GM21423 (cell line): ENCODE data around the gene AARS2.
"Not testable (repeated sequence)": the region's sequence is repeated elsewhere in the genome, so short reads cannot be mapped to it uniquely, and the experiment has no call there.

Experiments
- ATAC-seq: cut with Tn5 transposase; IDR thresholded peaks from one replicate; pipeline ENCODE4 v1.9.1; 2021; ENCODE audit warnings: mild to moderate bottlenecking, moderate library complexity; ENCODE audit not compliant: unreplicated experiment

AARS2 gene

DNA sequence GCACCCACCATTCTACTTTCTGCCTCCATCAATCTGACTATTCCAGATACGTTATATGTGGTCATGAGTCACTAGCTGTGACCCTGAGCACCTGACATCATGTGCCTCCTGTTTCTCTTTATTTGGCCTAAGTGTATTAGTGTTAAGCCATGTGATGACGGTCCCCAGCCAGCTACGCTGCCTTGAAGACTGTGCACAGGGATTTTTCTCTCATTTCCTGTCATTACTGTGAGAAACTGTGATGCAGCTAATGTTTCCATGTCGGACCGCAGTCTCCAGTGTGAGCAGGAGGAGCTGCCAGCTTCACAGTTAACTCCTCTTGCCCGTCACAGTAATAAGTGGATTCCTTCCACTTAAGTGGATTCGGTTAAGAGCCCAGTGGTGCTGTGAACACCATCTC lies 19.4 kb upstream of the AARS2 start:
- no peak for ATAC-seq

DNA sequence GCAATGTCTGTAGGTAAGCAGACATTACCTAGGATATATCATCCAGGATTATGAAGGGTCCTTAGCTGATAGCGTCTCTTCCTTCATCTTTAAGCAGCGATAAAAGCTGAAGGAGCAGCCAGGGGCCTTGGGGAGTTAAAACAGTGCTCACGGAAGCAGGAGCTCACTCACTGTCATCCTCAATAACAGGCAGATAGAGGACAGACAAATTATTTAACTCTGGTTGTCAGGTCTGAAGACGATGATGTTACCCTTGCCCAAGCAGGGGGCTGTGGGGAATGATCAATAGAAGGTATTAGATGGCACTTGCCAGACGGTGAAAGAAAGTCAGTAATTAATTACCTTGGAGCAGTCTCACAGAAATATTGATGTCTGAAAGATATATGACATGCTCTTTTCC lies 16.7 kb upstream of the AARS2 start:
- ATAC-seq, result no peak

DNA sequence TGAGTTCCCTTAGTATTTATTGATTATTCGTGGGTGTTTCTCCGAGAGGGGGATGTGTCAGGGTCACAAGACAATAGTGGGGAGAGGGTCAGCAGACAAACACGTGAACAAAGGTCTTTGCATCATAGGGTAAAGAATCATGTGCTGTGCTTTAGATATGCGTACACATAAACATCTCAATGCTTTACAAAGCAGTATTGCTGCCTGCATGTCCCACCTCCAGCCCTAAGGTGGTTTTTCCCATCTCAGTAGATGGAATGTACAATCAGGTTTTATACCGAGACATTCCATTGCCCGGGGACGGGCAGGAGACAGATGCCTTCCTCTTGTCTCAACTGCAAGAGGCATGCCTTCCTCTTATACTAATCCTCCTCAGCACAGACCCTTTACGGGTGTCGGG lies 15.1 kb upstream of the AARS2 start:
- ATAC-seq, result not testable (repeated sequence)

DNA sequence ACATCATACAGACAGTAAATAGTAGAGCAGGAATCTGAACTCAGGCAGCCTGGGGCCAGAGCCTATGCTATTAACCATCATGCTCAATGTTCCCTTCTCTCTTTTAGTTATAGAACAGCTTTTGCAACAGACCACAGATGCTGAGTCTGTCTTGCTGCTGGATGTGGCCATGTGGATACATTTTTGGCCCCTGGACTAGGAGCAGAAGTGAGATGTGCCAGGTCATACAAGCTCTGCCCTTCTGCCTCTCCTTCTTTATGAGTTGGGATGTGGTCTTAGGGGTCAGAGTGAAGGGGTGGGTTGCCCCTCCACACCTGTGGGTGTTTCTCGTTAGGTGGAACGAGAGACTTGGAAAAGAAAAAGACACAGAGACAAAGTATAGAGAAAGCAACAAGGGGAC lies 14.6 kb upstream of the AARS2 start:
- ATAC-seq, result no peak

DNA sequence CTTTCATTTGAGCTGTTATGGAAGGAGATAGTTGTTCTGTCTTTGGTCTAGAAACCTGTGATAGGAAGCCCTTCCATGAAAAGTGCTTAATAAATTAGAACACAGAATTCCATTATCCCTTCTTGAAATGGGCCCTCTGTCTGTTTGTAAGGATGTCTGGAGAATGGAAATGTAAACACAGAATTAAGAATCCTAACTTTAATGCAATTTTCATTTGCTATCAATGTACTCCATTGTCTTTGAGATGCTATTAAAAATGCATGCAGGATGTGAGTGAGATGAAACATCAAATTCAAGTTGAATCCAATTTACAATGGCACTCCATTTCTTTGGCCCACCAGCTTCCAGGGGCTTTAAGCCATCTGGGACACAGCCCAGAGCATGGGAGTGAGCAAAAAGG lies 13.9 kb upstream of the AARS2 start:
- ATAC-seq, result no peak

DNA sequence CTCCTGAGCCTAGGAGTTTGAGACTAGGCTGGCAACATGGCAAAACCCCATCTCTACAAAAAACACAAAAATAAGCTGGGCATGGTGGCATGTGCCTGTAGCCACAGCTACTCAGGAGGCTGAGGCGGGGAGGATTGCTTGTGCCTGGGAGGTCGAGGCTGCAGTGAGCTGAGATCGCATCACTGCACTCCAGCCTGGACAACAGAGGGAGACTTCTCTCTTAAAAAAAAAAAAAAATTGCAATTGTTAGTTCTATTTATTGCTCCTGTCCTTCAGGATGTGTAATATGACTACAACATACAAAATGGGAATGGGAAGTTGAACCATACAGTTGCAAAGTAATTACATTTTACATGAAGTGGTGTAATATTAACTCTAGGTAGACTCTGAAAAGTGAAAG lies 8.1 kb upstream of the AARS2 start:
- no peak for ATAC-seq

DNA sequence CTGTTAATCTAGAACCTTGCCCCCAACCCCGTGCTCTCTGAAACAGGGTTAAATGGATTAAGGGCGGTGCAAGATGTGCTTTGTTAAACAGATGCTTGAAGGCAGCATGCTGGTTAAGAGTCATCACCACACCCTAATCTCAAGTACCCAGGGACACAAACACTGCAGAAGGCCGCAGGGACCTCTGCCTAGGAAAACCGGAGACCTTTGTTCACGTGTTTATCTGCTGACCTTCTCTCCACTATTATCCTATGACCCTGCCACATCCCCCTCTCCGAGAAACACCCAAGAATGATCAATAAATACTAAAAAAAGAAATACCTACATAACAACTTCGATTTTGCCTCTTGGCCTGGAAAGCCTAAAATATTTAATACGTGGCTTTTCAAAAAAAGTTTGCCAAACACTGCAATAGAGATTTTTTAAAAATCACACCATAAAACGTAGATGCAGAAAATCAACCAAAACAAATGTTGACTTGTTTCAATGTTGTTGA lies 4.0 kb upstream of the AARS2 start:
- not testable (repeated sequence) for ATAC-seq

DNA sequence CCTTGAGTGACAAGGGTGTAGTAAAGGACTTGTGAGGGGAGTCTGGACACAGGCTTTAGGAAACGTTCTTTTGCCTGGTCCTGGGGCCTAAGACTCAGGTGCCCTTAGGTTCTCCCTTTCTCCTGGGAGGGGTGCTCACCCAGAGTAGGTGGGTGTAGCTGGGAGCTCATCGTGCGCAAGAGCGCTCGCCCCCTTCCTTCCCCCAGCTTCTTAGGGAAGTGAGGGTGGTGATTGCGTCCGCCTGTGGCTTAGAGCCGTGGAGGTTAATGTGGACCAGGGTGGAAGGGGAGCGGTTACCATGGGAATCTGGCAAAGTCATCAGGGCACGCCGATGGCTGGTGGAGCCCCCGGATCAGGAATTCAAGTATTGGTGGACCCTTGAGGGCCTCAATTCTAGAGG lies 3.3 kb upstream of the AARS2 start:
- no peak for ATAC-seq

DNA sequence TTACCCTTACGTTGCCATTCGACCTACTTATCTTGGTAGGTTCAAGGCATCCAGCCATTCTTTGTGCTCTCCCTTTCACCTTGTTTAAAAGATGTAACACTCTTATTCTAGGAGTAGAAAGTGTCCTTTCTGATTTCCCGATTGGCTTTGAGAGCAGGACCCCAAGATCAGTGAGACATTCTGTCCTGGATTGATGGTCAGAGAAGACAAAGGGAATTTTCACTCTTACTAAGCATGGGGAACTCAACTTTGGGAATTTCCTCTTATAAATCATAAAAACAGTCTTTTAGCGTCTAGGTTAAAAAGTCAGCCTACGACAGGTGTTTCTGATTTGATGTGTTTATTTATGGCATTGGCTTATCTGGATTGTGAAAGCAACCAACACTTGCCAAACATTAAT lies 2.8 kb upstream of the AARS2 start:
- no peak for ATAC-seq

DNA sequence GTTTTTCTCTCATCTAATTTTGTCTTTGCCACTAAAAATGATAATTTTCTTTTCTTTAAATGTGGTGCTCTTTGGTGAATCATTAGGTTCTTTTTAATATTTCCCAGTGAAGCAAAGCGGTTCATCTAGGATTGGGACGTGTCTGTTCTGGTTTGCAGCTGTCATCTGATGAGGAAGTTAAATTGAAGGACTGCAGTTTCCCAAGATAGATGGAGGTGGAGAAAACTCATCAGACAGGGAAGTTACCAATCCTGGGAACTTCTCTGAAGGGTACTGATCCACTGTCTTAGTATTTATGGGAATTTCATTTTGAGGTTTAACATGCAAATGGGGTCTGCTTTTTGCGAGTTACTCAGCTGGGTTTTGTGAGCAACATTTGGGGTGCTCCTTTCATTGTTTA lies 2.4 kb upstream of the AARS2 start:
- no peak for ATAC-seq

DNA sequence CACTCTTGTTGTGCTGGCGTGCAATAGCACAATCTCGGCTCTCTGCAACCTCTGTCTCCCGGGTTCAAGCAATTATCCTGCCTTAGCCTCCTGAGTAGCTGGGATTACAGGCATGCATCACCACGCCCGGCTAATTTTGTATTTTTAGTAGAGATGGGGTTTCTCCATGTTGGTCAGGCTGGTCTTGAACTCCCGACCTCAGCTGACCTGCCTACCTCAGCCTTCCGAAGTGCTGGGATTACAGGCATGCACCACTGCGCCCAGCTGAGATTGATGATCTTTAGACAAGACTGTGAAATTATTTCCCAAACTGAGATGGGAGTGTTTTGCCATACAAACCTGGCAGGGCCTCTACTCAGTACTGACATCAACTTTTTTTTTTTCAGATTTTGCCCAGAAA lies 1.5 kb upstream of the AARS2 start:
- not testable (repeated sequence) for ATAC-seq

DNA sequence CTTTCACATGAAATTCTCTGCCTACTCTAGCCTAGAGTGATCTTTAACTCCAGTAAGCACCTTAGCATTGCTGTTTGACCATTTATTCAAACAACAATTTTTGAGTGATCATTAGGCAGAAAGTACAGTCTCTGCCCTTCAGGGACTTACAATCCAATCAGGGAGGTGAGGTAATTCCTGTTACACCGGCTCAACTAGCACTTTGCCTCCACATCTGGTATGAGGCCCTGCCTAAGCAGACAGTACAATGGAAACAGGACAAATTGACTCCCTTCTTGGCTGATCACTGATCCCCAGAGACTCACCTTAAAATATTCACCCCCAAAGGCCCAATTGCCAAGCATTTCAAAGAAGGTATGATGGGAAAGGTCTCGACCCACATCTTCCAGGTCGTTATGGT lies 1.4 kb downstream of the AARS2 start:
- no peak for ATAC-seq

DNA sequence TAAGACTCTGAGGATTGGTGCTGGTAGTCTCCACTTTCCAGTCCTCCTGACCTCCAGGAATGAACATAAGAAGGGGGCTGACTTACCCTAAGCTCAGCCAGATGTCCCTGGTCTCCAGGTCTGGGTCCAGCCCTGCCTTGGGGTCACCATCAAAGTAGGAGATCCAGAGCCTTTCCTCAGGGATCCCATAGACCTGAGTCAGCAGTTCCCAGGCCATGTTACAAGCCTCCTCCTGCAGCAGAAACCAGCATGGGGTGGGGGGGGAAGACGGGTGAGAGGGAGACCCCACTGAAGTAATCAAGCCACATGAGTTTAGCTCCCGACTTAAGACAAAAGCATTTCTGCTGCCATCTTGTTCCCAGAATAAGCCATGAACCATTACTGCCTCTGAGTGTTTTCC lies 1.8 kb downstream of the AARS2 start:
- no peak for ATAC-seq

DNA sequence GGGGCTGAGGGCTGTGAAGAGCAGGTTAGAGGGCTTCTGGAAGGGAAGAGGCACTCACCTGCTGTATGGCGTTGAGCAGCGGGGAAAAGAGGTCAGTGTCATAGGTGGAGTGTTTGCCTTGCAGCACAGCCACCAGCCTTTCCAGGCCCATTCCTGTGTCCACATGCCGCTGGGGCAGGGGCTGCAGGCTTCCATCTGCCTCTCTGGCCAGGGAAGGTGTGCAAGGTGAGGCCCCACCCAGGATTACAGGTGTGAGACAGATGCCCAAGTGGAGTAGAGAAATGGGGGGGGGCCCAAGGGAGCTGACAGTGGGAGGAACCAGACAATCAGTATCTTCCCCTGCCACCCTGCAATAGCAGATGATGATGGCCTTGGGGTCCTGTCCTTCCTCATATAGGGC lies 2.9 kb downstream of the AARS2 start:
- no peak for ATAC-seq

DNA sequence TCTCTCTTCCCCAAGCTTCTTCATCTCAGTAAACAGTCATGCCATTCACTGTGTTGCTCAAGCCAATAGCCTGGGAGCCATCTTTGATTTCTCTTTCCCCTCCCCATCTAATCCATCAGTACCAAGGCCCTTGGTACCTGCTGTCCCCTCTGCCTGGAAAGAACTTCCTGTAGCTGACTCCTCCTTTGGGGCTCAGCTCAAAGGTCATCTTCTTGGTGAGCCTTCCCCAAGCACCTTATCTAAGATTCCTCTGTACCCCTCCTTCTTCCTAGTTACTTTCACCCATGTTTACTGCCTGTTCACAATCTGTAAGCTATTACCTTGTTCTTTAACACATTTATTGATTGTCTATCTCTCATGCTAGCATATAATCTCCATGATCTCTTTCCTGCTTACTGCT lies 3.5 kb downstream of the AARS2 start:
- no peak for ATAC-seq

DNA sequence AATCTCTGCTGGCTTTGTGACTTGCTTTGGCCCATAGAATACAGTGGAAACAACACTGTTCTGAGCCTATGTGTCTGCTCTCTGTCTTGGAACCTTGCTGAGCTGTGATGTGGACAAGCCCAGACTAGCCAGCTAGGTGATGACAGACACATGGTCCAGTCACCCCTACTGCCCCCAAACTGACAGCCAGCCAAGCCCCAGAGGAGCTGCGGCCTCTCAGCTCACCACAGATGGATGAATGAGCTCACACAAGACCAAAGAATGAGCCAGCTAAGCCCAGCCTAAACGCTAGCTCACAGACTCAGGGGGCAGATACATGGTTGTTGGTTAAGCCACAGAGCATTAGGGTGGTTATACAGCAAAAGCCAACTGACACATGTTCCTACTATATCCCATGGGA lies 4.1 kb downstream of the AARS2 start:
- no peak for ATAC-seq

DNA sequence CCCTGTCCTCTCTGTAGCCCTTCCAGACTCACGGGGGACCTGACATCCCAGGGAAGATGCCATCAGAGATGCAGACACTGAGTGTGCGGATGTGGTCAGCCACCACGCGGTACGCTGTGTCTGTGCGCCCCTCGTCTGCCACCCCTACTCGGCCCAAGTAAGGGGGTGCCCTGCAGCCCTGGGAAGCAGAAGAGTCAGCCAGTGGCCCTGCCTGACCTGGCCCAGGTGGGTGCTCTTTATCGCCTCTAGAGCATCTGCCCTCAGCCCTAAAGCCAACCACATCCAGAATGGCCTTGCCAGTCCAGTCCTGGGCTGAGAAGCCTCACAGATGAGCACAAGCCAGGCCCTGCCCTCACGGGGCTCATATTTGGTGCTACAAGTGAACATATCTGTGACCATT lies 5.9 kb downstream of the AARS2 start:
- ATAC-seq, result no peak

DNA sequence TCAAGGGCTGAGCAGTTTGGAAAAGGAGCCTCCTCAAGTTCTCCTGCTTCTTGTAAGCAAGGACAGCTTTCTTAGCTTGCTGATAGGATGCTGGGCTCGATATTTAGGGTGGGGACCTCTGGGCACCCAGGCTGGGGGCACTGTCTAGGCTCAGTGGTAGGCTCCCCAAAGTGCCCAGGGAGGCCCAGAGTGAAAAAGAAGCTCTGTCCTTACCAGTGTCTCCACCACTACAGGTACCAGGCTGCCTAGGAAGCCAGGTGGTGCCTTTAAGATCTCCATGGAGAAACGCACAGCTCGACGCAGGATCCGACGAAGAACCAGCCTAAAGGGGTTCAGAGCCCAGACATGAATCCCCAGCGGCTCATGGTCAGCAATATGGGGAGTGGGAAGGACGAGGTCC lies 6.4 kb downstream of the AARS2 start:
- ATAC-seq, result no peak

DNA sequence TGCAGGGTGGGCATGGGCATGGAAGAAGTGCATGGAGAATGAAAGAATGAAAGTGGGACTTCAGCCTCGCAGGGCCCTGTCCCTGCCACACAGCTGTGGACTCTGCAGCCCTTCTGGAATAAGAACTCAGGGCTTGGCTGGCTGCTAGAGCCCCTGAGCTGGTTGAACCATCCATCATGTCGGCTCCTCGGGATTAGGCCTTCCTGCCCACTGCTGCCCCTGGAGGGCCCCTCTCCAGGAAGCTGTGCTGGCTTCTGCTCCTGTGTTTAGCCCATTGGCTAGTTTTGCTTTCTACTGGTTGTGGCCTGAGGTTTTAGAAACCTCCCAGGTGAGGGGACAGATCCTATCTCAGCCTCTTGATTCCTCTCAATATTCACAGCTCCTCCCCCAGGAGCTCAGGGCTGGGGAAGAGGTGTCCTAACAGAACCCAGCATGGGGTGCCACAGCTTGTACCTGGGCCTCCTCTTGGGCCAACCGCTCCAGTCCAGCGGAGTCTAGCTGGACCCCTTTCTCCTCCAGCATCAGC lies 7.9 kb downstream of the AARS2 start:
- no peak for ATAC-seq

DNA sequence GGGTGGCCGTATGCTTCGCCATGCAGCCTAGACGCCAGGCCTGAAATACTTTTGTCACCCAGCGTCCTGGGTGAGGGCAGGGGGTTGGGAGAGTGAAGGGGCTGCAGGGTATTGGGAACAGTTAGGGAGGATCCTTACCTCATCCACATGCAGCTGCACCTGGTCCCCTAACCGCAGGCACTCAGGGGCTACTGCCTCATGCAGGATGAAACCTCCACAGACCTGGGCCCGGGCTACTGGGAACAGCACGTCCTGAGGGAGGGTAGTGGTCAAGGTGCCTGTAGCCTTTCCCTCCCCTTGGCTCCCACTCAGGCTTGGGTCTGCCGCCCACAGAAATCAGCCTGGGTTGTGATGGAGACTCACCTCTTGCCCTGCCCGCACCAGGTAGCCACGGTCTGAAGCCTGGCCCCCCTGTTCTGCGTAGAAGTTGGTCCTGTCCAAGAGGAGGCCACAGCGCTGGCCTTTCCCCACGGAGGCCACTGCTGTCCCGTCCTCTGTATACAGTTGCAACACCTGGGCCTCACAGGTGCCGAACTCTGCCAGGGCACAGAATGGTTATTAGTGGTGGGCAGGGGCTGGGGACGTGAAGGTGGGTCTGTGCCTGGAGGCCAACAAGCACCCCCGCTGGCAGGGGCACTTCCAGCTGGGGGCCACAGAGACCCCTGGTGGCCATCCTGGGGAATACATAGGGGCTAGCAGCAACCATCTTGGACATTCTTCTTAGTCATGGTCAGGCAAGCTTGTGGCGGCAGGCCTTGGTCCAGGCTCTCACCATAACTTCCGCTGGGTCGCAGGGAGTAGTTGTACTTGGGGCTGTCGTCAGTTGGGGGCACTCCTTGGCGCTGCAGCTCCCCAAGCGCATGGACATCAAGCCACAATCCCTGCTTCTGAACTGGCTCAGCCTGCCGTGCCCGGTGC lies 8.6 kb downstream of the AARS2 start:
- no peak for ATAC-seq

DNA sequence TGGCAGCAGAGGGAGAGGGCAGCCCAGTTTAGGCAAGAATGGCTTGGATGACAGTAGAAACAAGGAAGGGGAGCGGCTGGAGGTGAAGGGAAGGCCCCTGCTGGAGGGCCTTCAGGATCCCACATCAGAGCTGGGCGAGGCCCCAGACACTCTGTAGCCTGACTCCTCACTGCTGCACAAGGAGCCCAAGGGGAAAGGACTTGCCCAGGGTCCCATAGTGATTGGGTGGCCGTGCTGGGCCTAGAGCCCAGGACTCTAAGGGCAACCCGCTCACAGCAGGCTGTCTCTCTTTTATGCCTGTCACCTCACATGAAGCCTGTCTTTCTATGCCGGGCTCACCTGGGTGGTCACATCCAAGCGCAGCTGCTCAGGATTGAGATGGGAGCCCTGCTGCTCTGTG lies 9.3 kb downstream of the AARS2 start:
- no peak for ATAC-seq

DNA sequence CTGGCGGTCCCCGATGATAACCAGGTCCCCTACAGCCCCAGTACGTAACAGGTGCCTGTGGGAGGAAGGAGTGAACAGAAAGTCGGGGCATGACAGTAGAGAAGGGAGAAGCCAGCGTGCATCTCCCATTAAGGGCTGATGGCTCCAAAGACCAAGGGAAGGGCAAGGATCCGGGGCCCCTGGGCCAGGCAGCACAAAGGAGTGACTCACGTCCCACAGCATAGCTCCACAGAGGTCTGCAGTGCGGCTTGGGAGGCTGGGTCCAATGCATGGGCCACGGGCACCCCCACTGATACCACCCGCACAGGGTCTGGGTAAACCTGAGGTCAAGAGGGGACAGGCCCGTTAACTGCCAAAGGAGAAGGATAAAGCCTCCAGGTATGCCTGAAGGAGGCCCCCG lies 10.3 kb downstream of the AARS2 start:
- ATAC-seq, result no peak
